ENCODE data around the gene SEMA6C.

Gene SEMA6C

DNA sequence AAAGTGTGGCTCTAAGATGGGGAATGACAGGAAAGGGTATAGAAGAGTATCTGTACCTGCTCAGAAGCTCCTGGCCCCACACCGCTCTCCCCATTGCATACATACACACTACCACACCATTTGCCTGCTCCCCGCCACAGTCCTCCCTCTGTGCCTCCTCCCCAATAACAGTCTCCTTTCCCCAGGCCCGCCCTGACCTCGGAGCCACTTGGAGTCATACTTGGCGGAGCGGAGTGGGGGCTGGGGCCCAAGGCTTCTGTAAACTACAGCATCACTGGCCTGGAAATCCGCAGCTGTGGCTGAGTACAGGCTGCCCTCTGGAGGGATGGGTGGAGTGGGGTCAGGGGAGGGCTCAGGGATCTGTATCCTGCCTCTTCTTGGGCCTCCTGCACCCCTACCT lies 8.6 kb downstream of the SEMA6C start:
- TF ChIP-seq, protein P1, sequence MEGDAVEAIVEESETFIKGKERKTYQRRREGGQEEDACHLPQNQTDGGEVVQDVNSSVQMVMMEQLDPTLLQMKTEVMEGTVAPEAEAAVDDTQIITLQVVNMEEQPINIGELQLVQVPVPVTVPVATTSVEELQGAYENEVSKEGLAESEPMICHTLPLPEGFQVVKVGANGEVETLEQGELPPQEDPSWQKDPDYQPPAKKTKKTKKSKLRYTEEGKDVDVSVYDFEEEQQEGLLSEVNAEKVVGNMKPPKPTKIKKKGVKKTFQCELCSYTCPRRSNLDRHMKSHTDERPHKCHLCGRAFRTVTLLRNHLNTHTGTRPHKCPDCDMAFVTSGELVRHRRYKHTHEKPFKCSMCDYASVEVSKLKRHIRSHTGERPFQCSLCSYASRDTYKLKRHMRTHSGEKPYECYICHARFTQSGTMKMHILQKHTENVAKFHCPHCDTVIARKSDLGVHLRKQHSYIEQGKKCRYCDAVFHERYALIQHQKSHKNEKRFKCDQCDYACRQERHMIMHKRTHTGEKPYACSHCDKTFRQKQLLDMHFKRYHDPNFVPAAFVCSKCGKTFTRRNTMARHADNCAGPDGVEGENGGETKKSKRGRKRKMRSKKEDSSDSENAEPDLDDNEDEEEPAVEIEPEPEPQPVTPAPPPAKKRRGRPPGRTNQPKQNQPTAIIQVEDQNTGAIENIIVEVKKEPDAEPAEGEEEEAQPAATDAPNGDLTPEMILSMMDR (IDR thresholded peaks at IDR 0.05; ENCODE audit: borderline replicate concordance, control extremely low read depth, extremely low read depth, insufficient read depth, missing control alignments) = no peak
- in situ Hi-C loops (cut with MboI; ENCODE audit: low sequenced_read_pairs, unreplicated experiment) = no loop called here
- DNase-seq (ENCODE audit: low spot score) = peak; percentile 12

DNA sequence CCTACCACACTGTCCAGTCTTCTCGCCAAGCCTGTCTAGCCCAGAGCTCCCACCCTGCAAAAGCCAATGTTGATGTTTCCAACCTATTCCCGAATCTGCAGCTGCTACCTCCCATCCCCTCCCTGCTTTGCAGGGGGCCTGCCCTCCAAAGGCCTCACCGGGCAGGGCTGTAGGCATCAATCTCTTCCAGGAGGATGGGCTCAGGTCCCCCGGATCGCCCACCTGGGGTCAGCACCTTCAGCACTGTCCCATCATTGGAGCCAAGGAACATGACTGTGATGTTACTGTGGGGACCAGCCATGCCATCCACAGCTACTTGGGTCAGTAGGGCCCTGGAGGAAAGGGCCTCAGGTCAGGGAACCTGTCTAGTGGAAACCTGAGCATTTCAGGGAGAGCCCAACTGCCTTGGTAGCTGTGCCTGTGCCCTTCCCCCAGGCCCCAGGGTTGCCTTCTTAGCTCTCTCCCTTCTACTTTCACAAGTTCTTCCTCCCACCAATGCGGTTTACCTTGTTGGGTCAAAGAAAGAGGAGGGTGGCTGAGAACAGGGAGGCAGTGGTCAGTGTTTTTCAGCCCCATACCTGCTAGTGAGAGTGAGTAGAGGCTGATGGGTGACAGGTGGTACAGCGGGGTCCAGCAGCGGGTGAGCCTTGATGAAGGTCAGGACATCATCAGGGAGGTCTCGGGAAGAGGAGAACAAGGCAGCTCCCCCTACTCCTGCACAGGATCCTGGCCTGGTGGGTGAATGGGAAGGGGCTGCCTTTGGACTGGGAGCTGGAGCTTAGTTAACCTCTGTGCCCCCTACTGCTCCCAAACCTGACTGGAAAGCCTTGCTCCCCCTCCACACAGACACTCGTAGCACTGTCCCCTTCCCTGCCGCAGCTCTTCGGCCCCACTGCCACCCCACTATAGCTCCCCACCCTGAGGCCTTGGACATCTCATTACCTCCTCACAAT lies 10.7 kb downstream of the SEMA6C start:
- in situ Hi-C loops (cut with MboI; ENCODE audit: low sequenced_read_pairs, unreplicated experiment) = no loop called here
- TF ChIP-seq, protein P1 (IDR thresholded peaks at IDR 0.05; ENCODE audit: borderline replicate concordance, control extremely low read depth, extremely low read depth, insufficient read depth, missing control alignments) = no peak
- no peak for DNase-seq (ENCODE audit: low spot score)

- peak; percentile 12 for DNase-seq (ENCODE audit: low spot score)
- in situ Hi-C loops (cut with MboI; ENCODE audit: low sequenced_read_pairs, unreplicated experiment) = no loop called here
- TF ChIP-seq, protein P1 (IDR thresholded peaks at IDR 0.05; ENCODE audit: borderline replicate concordance, control extremely low read depth, extremely low read depth, insufficient read depth, missing control alignments) = no peak
These were observed 11.4 kb downstream of the SEMA6C start for GRCh38 chr1:151134991-151135390.

- TF ChIP-seq, protein P1 (IDR thresholded peaks at IDR 0.05; ENCODE audit: borderline replicate concordance, control extremely low read depth, extremely low read depth, insufficient read depth, missing control alignments) = no peak
- DNase-seq (ENCODE audit: low spot score) = peak; percentile 22
- in situ Hi-C loops (cut with MboI; ENCODE audit: low sequenced_read_pairs, unreplicated experiment) = no loop called here
These were observed 12.0 kb downstream of the SEMA6C start for GRCh38 chr1:151134396-151134795.

- peak; percentile 22 for DNase-seq (ENCODE audit: low spot score)
- in situ Hi-C loops (cut with MboI; ENCODE audit: low sequenced_read_pairs, unreplicated experiment) = no loop called here
- TF ChIP-seq, protein P1 (IDR thresholded peaks at IDR 0.05; ENCODE audit: borderline replicate concordance, control extremely low read depth, extremely low read depth, insufficient read depth, missing control alignments) = no peak
These were observed 13.2 kb downstream of the SEMA6C start for GRCh38 chr1:151133018-151133806.

DNA sequence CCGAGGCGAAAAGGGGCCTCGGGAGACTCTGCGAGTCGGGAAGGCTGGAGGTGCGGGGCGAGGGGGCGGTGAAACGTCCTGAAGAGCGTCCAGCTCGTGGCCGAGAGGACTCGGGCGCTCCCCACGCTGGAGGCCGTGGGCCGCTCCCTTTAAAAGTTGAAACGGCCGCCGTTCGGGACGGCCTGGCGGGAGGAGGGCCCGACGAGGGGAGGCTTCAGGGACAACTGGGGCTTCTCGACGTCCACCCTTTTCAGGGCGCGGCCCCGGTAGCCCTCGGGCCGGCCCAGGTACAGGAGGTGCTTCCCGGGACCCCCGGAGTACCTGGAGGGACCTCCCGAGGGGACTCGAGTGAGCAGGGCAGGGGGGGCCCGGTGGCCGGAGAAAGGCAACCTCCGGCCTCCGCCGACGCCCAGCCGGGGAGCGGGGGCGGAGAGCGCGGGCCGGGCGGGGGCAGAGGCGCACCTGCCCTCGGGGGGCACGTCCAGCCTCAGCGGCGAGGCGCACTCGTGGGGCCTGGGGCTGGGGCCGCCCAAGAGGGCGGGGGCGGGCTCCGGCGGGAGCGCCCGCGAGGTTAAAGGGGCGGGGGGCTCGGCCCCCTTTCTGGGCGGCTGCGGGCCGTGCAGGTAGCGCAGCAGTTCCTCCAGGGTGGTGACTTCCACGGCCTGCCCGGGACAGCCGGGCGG lies 14.0 kb downstream of the SEMA6C start:
- in situ Hi-C loops (cut with MboI; ENCODE audit: low sequenced_read_pairs, unreplicated experiment) = no loop called here
- TF ChIP-seq, protein P1 (IDR thresholded peaks at IDR 0.05; ENCODE audit: borderline replicate concordance, control extremely low read depth, extremely low read depth, insufficient read depth, missing control alignments) = no peak
- peak; percentile 21 for DNase-seq (ENCODE audit: low spot score)

Data from GM13976 (cell line).